Tibial nerve (tissue), 3 donors: ENCODE measurements around the gene GBGT1.

Experiments used
- CTCF ChIP-seq, 5 experiments: fragments of 200-600 bp in 3 of 5; fragments of 450-650 bp in 2 of 5; sonication (generic) in 3 of 5; IDR thresholded peaks; one replicate each; pipeline ENCODE4 v1.5.1; 2016 to 2019; ENCODE audit warnings: antibody characterized with exemption in 5 of 5, mild to moderate bottlenecking in 3 of 5, moderate library complexity in 2 of 5
- POLR2A ChIP-seq, 2 donors: fragments of 450-650 bp; IDR thresholded peaks; one replicate each; pipeline ENCODE4 v1.6.1; 2017; ENCODE audit warnings: antibody characterized with exemption in 2 of 2, mild to moderate bottlenecking in 2 of 2, moderate library complexity in 2 of 2

DNA sequence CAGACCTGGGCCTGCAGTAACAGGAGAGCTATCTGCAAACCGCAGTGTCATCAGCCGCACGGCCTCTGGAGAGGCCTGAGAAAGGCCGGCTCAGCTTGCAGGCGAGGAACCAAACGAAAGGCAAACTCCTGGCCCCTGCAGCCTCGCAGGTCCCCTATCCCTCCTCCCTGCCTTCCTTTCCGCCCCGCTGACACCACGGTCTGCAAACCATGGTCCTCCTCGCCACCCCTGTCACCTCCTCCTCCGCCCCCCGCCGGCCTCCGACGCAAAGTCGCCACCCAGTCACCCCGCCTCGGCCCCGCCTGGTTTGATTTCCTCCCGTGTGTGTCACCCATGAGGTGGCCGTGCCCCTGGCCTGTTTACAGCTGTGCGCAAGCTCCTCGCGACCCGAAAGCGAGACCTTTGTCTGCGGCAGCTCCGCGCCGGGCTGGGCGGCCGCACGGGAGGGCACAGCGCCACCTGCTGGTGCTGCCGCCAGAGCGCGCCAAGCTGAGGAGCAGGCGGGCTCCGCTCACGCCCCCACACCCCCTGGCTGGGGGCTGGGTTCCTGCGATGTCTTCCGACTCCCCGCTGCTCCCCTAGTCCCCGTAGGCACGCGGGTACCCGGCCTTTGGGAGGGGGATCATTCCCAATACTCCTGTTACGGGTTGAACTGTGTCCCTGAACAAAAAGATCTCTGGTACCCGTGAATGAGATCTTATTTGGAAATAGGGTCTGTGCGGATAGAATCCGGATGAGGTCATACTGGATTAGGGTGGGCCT, 19.4 kb downstream of the GBGT1 start:
- TF ChIP-seq CTCF (IDR thresholded peaks at IDR 0.05), result peak; percentile 97 to 100 (median 99)
- no peak for TF ChIP-seq POLR2A (IDR thresholded peaks at IDR 0.05)
